Glutamatergic neuron (in vitro differentiated cells): ENCODE results near the gene COL9A1. TPM values are rescaled to one million over a fixed set of nuclear protein-coding genes. Genes with fewer than 3 reads are reported as not detected.
"Not testable (repeated sequence)": the region's sequence is repeated elsewhere in the genome, so short reads cannot be mapped to it uniquely, and the experiment has no call there.

ENCODE experiments used
- DNase-seq: peaks from one replicate; pipeline ENCODE4 v3.0.0; 2022
- H3K27ac Mint-ChIP-seq: one replicate; pipeline ENCODE4 v1.8.0; 2020; ENCODE audit warnings: mild to moderate bottlenecking, mixed read lengths, inconsistent platforms; ENCODE audit not compliant: unreplicated experiment
- H3K27me3 Mint-ChIP-seq: one replicate; pipeline ENCODE4 v1.8.0; 2020; ENCODE audit warnings: mild to moderate bottlenecking, moderate library complexity, mixed read lengths, inconsistent platforms; ENCODE audit not compliant: unreplicated experiment
- H3K36me3 Mint-ChIP-seq: one replicate; pipeline ENCODE4 v1.8.0; 2020; ENCODE audit warnings: mild to moderate bottlenecking, mixed read lengths, inconsistent platforms; ENCODE audit not compliant: unreplicated experiment
- H3K4me1 Mint-ChIP-seq: one replicate; pipeline ENCODE4 v1.8.0; 2020; ENCODE audit warnings: mild to moderate bottlenecking, low read depth, mixed read lengths, inconsistent platforms; ENCODE audit not compliant: unreplicated experiment
- H3K4me3 Mint-ChIP-seq: one replicate; pipeline ENCODE4 v1.8.0; 2020; ENCODE audit warnings: mild to moderate bottlenecking, mixed read lengths, inconsistent platforms; ENCODE audit not compliant: unreplicated experiment
- H3K9me3 Mint-ChIP-seq: one replicate; pipeline ENCODE4 v1.8.0; 2020; ENCODE audit warnings: mild to moderate bottlenecking, moderate library complexity, mixed read lengths, inconsistent platforms; ENCODE audit not compliant: unreplicated experiment
- long read RNA-seq: library from polyadenylated mRNA; unstranded; transcript quantifications from one replicate; pipeline ENCODE4 v2.0.0, GENCODE V29; 2020; ENCODE audit not compliant: unreplicated experiment
- total RNA-seq: library from RNA; stranded (reverse); fragmentation: NEBNext Ultra II Directional; extraction: Animal tissue kit (Norgen Biotek cat#: 25700); gene quantifications from one replicate; pipeline ENCODE4 v1.2.1, GENCODE V29; 2021; ENCODE audit not compliant: unreplicated experiment
- TF ChIP-seq, protein P1 (sequence below): fragments of 200-600 bp; sonication (generic); IDR thresholded peaks from one replicate; pipeline ENCODE4 v1.5.0; 2021; ENCODE audit not compliant: partially characterized antibody, unreplicated experiment

COL9A1 gene
- 1.8 TPM for total RNA-seq
- long read RNA-seq: 0 reads

DNA sequence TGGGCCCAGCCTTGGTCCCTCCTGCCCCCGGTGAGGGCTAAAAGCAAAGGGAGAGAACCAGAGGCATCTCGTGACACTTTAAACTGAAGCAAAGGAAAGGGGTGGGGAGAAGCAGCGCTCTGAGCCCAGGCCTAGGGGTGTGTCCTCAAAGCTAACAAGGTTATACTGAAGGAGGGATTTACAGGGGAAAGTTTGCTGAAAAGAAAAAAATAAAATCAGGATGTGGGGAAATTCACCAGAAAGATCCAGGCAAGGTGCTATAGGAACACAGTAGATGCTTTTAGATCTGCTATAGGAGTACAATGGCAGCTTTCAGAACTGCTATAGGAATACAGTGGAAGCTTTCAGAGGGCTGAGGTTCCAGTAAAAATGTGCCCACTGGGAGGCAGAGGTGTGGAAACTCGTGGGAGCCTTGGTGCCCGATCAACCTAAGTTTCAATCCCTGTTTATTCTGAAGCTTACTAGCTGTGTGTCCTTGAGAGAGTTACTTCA, at the start of gene COL9A1:
Gene COL9A1, minus strand, starts transcription at position 51 of the 492 bp plus-strand sequence. CDS start 160 bp downstream, outside the sequence.
- no peak within 1 kb of the TSS for H3K4me3 Mint-ChIP-seq
- H3K27ac Mint-ChIP-seq: no peak within 1 kb of the TSS
- no peak for DNase-seq
- H3K27me3 Mint-ChIP-seq: peaks cover 2% of the 10 kb centered on the region
- no peaks in the 10 kb centered on the region for H3K9me3 Mint-ChIP-seq
- no peaks in the 10 kb centered on the region for H3K36me3 Mint-ChIP-seq
- H3K4me1 Mint-ChIP-seq: peaks cover 4% of the 10 kb centered on the region
- TF ChIP-seq, protein P1, sequence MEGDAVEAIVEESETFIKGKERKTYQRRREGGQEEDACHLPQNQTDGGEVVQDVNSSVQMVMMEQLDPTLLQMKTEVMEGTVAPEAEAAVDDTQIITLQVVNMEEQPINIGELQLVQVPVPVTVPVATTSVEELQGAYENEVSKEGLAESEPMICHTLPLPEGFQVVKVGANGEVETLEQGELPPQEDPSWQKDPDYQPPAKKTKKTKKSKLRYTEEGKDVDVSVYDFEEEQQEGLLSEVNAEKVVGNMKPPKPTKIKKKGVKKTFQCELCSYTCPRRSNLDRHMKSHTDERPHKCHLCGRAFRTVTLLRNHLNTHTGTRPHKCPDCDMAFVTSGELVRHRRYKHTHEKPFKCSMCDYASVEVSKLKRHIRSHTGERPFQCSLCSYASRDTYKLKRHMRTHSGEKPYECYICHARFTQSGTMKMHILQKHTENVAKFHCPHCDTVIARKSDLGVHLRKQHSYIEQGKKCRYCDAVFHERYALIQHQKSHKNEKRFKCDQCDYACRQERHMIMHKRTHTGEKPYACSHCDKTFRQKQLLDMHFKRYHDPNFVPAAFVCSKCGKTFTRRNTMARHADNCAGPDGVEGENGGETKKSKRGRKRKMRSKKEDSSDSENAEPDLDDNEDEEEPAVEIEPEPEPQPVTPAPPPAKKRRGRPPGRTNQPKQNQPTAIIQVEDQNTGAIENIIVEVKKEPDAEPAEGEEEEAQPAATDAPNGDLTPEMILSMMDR: no peak

DNA sequence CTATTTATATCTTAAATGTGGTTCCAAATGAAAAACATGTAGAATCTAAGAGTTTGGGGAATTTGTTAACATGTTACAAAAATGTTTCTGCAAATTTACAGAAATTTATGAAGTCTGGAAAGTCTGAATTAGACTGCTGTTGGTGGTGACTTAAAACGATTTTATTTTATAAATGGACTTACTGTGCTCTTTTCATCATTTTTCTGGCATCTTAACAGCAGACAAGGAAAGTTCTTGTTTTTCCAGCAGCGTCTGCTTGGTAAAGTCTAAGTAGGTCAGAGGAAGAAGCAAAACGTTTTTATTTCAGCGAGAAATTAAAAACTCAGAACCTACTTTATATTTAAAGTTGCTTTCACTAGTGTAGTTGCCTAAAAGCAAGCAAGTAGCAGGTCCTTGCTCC, 48.6 kb upstream of the COL9A1 start:
- H3K4me3 Mint-ChIP-seq: no peak overlapping the region

DNA sequence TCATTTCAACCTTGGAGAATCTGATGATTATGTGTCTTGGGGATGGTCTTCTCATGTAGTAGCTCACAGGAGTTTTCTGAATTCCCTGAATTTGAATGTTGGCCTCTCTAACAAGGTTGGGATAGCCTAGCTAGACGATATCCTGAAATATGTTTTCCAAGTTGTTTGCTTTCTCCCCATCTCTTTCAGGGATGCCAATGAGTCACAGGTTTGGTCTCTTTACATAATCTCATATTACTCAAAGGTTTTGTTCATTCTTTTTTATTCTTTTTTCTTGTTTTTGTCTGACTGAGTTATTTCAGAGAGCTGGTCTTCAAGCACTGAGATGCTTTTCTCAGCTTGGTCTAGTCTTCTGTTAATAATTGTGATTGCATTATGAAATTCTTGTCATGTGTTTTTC, 42.7 kb upstream of the COL9A1 start:
- Mint-ChIP-seq H3K9me3 (peaks cover 2% of the 10 kb centered on the region), H3K4me3 (no peak overlapping the region), H3K36me3 (peaks cover 3% of the 10 kb centered on the region), H3K27me3 (peaks cover 5% of the 10 kb centered on the region), H3K4me1 (no peaks in the 10 kb centered on the region), H3K27ac (no peak overlapping the region)
- no peak for DNase-seq
- TF ChIP-seq, protein P1: no peak

More for the DNA sequence above, 48.6 kb upstream of the COL9A1 start:
- Mint-ChIP-seq H3K9me3 (no peaks in the 10 kb centered on the region), H3K4me1 (no peaks in the 10 kb centered on the region), H3K27ac (no peak overlapping the region), H3K27me3 (peaks cover 2% of the 10 kb centered on the region), H3K36me3 (no peaks in the 10 kb centered on the region)
- TF ChIP-seq, protein P1: no peak
- no peak for DNase-seq

DNA sequence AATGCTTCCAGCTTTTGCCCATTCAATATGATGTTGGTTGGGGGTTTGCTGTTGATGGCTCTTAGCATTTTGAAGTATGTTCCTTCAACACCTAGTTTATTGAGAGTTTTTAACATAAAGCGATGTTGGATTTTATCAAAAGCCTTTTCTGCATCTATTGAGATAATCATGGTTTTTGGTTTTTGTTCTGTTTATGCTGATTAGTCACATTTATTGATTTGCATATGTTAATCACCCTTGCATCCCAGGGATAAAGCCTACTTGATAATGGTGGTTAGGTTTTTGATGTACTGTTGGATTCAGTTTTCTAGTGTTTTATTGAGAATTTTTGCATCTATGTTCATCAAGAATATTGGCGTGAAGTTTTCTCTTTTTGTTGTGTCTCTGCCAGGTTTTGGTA, 40.4 kb upstream of the COL9A1 start:
- peaks cover 6% of the 10 kb centered on the region for H3K36me3 Mint-ChIP-seq
- H3K27ac Mint-ChIP-seq: no peak overlapping the region
- H3K4me3 Mint-ChIP-seq: no peak overlapping the region
- peaks cover 5% of the 10 kb centered on the region for H3K27me3 Mint-ChIP-seq
- no peak for DNase-seq
- TF ChIP-seq, protein P1: no peak
- H3K9me3 Mint-ChIP-seq: peaks cover 3% of the 10 kb centered on the region
- H3K4me1 Mint-ChIP-seq: no peaks in the 10 kb centered on the region

DNA sequence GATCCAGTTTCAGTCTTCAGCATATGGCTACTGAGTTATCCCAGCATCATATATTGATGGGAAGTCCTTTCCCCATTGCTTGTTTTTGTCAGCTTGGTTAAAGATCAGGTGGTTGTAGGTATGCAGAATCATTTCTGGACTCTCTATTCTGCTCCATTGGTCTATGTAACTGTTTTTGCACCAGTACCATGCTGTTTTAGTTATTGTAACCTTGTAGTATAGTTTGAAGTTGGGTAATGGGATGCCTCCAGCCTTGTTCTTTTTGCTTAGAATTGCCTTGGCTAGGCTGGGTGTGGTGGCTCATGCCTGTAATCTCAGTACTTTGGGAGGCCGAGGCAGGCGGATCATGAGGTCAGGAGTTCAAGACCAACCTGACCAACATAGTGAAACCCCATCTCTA, 36.9 kb upstream of the COL9A1 start:
- H3K9me3 Mint-ChIP-seq, H3K27me3 Mint-ChIP-seq, H3K4me3 Mint-ChIP-seq, H3K4me1 Mint-ChIP-seq, DNase-seq, H3K27ac Mint-ChIP-seq: not testable (repeated sequence)
- peaks cover 11% of the 10 kb centered on the region for H3K36me3 Mint-ChIP-seq

DNA sequence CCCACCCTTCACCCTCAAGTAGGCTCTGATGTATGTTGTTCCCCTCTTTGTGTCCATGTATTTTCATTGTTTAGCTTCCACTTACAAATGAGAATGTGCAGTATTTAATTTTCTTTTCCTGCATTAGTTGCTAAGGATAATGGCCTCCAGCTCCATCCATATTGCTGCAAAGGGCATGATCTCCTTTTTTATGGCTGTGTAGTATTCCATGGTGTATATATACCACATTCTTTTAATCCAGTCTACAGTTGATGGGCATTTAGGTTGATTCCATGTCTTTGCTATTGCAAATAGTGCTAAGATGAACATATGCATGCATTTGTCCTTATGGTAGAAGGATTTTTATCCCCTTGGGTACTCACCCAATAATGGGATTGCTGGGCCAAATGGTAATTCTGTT, 35.9 kb upstream of the COL9A1 start:
- H3K4me3 Mint-ChIP-seq: no peak overlapping the region
- H3K4me1 Mint-ChIP-seq: no peaks in the 10 kb centered on the region
- TF ChIP-seq, protein P1: no peak
- peaks cover 1% of the 10 kb centered on the region for H3K27me3 Mint-ChIP-seq
- peaks cover 11% of the 10 kb centered on the region for H3K36me3 Mint-ChIP-seq
- H3K9me3 Mint-ChIP-seq: peaks cover 3% of the 10 kb centered on the region
- H3K27ac Mint-ChIP-seq: no peak overlapping the region
- no peak for DNase-seq
